HepG2 (cell line): ENCODE results near the gene RAC3.

Experiments
- ADNP ChIP-seq: sonication (generic); formaldehyde crosslinking; IDR thresholded peaks from 2 replicates; pipeline ENCODE4 v1.4.0; 2020; ENCODE audit warnings: missing genetic modification reagents
- CBFB ChIP-seq: sonication (generic); formaldehyde crosslinking; IDR thresholded peaks from 2 replicates; pipeline ENCODE4 v1.4.0; 2020; ENCODE audit warnings: missing genetic modification reagents
- CTCF ChIP-seq: sonication (generic); formaldehyde crosslinking; IDR thresholded peaks from 2 replicates; pipeline ENCODE4 v1.5.0; 2020; ENCODE audit warnings: mild to moderate bottlenecking, missing genetic modification reagents, moderate library complexity
- ETV6 ChIP-seq: sonication (generic); formaldehyde crosslinking; conservative IDR thresholded peaks from 2 replicates; pipeline ENCODE4 v1.4.0; 2020; ENCODE audit warnings: missing genetic modification reagents
- FOXK2 ChIP-seq: fragments of 450-650 bp; IDR thresholded peaks from 2 replicates; pipeline ENCODE4 v1.6.1; 2016
- KDM3A ChIP-seq: IDR thresholded peaks from 2 replicates; pipeline ENCODE4 v1.6.1; 2018; ENCODE audit warnings: low read depth, missing compliant biosample characterization
- MXI1 ChIP-seq: IDR thresholded peaks from 3 replicates; pipeline ENCODE4 v1.6.1; 2012; ENCODE audit warnings: low read depth, low read length, inconsistent platforms, borderline replicate concordance
- SP1 ChIP-seq, 2 experiments: fragments of 450-650 bp in 1 of 2; sonication (generic) in 1 of 2; formaldehyde crosslinking in 1 of 2; IDR thresholded peaks; 2 replicates each; pipeline versions ENCODE4 v1.4.0 to v1.6.1; 2016 to 2020; ENCODE audit warnings: missing genetic modification reagents in 1 of 2
- TIGD3 ChIP-seq: sonication (generic); formaldehyde crosslinking; IDR thresholded peaks from 2 replicates; pipeline ENCODE4 v1.5.1; 2020; ENCODE audit warnings: mild to moderate bottlenecking, missing genetic modification reagents, borderline replicate concordance
- ZNF513 ChIP-seq: sonication (generic); formaldehyde crosslinking; conservative IDR thresholded peaks from 2 replicates; pipeline ENCODE4 v1.5.0; 2020; ENCODE audit warnings: missing genetic modification reagents
- ZNF83 ChIP-seq: sonication (generic); formaldehyde crosslinking; IDR thresholded peaks from 2 replicates; pipeline ENCODE4 v1.4.0; 2020; ENCODE audit warnings: missing genetic modification reagents, mild to moderate bottlenecking, borderline replicate concordance
- TF ChIP-seq, protein P1 (sequence below): sonication (generic); formaldehyde crosslinking; IDR thresholded peaks from 2 replicates; pipeline ENCODE4 v1.8.1; 2023; ENCODE audit warnings: missing genetic modification reagents, inconsistent platforms, borderline replicate concordance

GRCh38 chr17:82008258-82008940, 23.1 kb upstream of the RAC3 start:
- TF ChIP-seq SP1 (IDR thresholded peaks at IDR 0.05) (no peak), SP1 (CRISPR knock-in tag; IDR thresholded peaks at IDR 0.05) (no peak), TIGD3 (CRISPR knock-in tag) (no peak), ZNF83 (CRISPR knock-in tag) (no peak), KDM3A (CRISPR knock-in tag) (no peak), CTCF (CRISPR knock-in tag) (no peak), FOXK2 (no peak), ETV6 (CRISPR knock-in tag) (no peak), ZNF513 (CRISPR knock-in tag) (no peak), CBFB (CRISPR knock-in tag) (no peak), ADNP (no peak), MXI1 (no peak)
- TF ChIP-seq, protein P1, sequence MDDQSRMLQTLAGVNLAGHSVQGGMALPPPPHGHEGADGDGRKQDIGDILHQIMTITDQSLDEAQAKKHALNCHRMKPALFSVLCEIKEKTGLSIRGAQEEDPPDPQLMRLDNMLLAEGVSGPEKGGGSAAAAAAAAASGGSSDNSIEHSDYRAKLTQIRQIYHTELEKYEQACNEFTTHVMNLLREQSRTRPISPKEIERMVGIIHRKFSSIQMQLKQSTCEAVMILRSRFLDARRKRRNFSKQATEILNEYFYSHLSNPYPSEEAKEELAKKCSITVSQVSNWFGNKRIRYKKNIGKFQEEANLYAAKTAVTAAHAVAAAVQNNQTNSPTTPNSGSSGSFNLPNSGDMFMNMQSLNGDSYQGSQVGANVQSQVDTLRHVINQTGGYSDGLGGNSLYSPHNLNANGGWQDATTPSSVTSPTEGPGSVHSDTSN (CRISPR knock-in tag), result no peak
